Subcutaneous abdominal adipose tissue (tissue), 5 donors: ENCODE measurements around the gene PRPF4.
"Not testable (repeated sequence)": the region's sequence is repeated elsewhere in the genome, so short reads cannot be mapped to it uniquely, and the experiment has no call there.

ENCODE experiments used
- H3K27ac ChIP-seq: one replicate; pipeline ENCODE4 v1.7.0; 2013; ENCODE audit warnings: low read depth, mild to moderate bottlenecking, inconsistent platforms, low read length, moderate library complexity
- H3K27me3 ChIP-seq, 5 donors: one replicate each; pipeline ENCODE4 v1.7.0; 2013; ENCODE audit warnings: low read length in 5 of 5, inconsistent platforms in 1 of 5; ENCODE audit not compliant: control insufficient read depth in 5 of 5, insufficient read depth in 4 of 5
- H3K36me3 ChIP-seq, 5 donors: one replicate each; pipeline ENCODE4 v1.7.0; 2013; ENCODE audit warnings: low read length in 5 of 5; ENCODE audit not compliant: control insufficient read depth in 5 of 5, insufficient read depth in 5 of 5
- H3K4me1 ChIP-seq, 5 donors: one replicate each; pipeline ENCODE4 v1.7.0; 2013; ENCODE audit warnings: low read length in 5 of 5, mild to moderate bottlenecking in 3 of 5, moderate library complexity in 1 of 5; ENCODE audit not compliant: control insufficient read depth in 5 of 5, insufficient read depth in 5 of 5
- H3K4me3 ChIP-seq, 5 donors: one replicate each; pipeline ENCODE4 v1.7.0; 2013; ENCODE audit warnings: low read length in 5 of 5, low read depth in 1 of 5
- H3K9ac ChIP-seq, 5 donors: one replicate each; pipeline ENCODE4 v1.7.0; 2013; ENCODE audit warnings: low read length in 5 of 5, mild to moderate bottlenecking in 4 of 5, moderate library complexity in 3 of 5
- H3K9me3 ChIP-seq, 5 donors: one replicate each; pipeline ENCODE4 v1.7.0; 2013; ENCODE audit warnings: low read length in 5 of 5; ENCODE audit not compliant: control insufficient read depth in 5 of 5
- donor health status: healthy.
- donor health status: healthy.
- donor health status: healthy.
- donor health status: healthy.
- donor health status: healthy.

Gene PRPF4

DNA sequence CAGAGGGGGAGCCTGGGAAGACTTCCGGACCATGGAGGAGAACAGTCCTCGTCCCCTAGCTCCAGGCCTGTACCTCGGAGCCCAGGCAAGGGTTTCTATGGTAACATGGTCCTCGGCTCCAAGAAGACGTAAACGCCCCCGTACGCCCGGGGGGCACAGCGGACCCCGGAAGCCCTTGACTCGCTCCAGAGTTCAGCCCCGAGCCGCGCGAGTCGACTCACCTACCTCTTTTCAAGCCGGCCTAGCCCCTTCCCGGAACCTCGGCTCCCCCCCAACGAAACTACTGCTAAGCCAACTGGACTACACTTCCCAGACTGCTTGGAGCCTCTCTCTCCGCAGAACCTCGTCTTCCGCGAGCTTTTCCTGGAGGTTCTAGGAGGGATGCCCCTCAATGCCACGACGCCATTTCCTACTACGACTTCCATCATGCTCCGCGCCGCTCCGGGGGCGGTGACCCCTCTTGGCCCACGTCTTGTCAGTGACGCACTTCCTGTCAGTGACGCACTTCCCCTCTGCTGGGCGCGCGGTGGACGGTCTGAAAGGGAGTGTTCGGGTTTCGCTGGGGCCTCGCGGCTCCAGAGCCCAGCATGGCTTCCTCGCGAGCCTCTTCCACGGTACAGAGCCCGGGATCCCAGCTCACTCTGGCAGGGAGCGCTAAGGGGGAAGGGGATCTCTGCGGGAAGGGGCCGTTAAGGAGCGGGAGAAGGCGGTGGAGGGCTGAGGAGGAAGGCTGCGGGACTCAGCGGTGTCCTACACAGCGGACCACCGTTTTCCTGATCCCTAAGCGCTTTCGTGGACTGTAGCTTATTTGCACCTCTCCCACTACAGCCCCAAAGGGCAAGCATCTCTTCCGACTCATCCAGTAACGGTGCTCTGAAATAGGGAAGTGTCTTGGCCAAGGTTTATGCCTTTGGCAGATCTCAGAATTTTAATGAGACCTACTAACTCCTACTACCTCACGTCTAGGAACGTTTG is at the start of gene PRPF4, which contains the start of gene CDC26:
PRPF4 (plus strand) TSS at position 502 of the 975 bp plus-strand sequence; CDS start at position 588, 86 bp downstream.
CDC26 (minus strand) TSS at position 416 of the 975 bp plus-strand sequence. CDS start 3,065 bp downstream, outside the sequence.
- no peaks in the 10 kb centered on the region for H3K27me3 ChIP-seq
- peak within 1 kb of the TSS; percentile 87 to 99 (median 96) for H3K9ac ChIP-seq
- H3K4me3 ChIP-seq, result peak within 1 kb of the TSS; percentile 79 to 99 (median 91)
- no peaks in the 10 kb centered on the region for H3K9me3 ChIP-seq
- peaks cover 26 to 56% (median 43%) of the 10 kb centered on the region in 5 donors for H3K36me3 ChIP-seq
- H3K27ac ChIP-seq, result peak within 1 kb of the TSS; percentile 98
- H3K4me1 ChIP-seq, result peaks cover 4 to 22% (median 18%) of the 10 kb centered on the region in 5 donors

DNA sequence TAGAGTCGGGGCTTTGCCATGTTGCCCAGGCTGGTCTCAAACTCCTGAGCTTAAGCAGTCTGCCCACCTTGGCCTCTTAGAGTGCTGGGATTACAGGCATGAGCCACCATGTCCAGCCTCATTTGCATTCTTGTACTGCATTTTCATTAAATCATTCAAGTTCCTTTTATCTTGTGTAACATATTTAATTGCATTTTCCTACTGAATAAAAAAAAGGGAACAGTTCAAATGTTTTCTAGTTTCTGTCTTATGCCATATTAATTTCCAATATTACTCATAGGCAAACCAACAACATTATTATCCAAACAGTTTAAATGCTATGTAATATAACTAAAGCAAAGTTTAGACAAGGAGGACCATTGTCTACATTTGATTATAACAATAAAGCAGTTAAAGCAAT is 48.0 kb upstream of the PRPF4 start:
- H3K27me3 ChIP-seq, result no peaks in the 10 kb centered on the region
- peaks cover 2 to 13% (median 7%) of the 10 kb centered on the region in 5 donors for H3K4me1 ChIP-seq
- H3K27ac ChIP-seq, result no peak overlapping the region

GRCh38 chr9:113228130-113228665 is 47.3 kb upstream of the PRPF4 start:
- Histone ChIP-seq H3K4me1 (peaks cover 0 to 11% (median 6%) of the 10 kb centered on the region in 5 donors), H3K9me3 (no peaks in the 10 kb centered on the region), H3K27ac (no peak overlapping the region), H3K27me3 (no peaks in the 10 kb centered on the region), H3K36me3 (peaks cover 0 to 6% (median 2%) of the 10 kb centered on the region in 5 donors), H3K4me3 (no peak overlapping the region), H3K9ac (no peak overlapping the region)

More for the DNA sequence above, 48.0 kb upstream of the PRPF4 start:
- H3K9me3 ChIP-seq, result no peaks in the 10 kb centered on the region
- H3K4me3 ChIP-seq, result no peak overlapping the region
- peaks cover 0 to 6% (median 2%) of the 10 kb centered on the region in 5 donors for H3K36me3 ChIP-seq
- H3K9ac ChIP-seq, result no peak overlapping the region

- no peak overlapping the region for H3K9ac ChIP-seq
- H3K36me3 ChIP-seq, result no peaks in the 10 kb centered on the region
- H3K27me3 ChIP-seq, result no peaks in the 10 kb centered on the region
- H3K27ac ChIP-seq, result no peak overlapping the region
- no peak overlapping the region for H3K4me3 ChIP-seq
- H3K4me1 ChIP-seq, result peaks cover 0 to 22% (median 16%) of the 10 kb centered on the region in 5 donors
- H3K9me3 ChIP-seq, result no peaks in the 10 kb centered on the region
These were observed 43.8 kb upstream of the PRPF4 start for GRCh38 chr9:113231701-113232100.

DNA sequence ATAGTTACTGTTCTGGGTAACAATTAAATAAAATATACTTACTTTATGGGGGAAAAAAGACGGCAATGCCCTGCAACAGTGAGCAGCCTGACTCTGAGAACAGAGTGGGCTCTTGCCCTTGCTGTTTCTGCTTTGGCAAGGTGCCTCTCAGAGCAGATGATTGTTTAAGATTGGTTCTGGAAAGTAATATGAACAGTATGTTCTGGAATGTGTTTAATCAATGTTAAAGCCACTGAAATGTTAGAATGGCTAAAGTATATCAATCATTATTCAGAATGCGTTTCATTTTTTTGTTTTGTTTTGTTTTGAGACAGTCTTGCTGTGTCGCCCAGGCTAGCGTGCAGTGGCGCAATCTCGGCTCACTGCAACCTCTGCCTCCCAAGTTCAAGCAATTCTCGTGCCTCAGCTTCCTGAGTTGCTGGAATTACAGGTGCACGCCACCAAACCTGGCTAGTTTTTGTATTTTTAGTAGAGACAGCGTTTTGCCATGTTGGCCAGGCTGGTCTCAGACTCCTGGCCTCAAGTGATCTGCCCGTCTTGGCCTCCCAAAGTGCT is 39.7 kb upstream of the PRPF4 start:
- not testable (repeated sequence) for H3K27ac ChIP-seq, H3K36me3 ChIP-seq, H3K9ac ChIP-seq, H3K9me3 ChIP-seq, H3K27me3 ChIP-seq, H3K4me3 ChIP-seq
- H3K4me1 ChIP-seq, result peaks cover 0 to 34% (median 33%) of the 10 kb centered on the region in 5 donors

DNA sequence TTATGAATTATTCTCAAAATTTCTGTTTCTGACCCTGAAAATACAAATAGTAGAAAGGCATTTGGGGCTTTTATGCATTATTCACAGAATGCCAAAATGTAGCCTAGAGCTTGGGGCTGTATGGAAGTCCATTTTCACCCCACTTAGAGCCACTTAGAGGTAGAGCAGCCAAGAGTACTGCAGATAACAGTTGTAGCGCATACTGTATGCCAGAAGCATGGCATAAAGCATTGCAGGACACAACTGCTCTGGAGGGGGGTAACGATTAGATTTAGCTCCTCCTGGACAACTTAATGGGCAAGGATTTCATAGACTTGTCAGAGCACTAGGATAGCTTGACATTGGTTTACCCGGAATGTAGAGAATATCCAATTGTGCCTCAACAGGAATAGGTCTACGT is 38.4 kb upstream of the PRPF4 start:
- H3K36me3 ChIP-seq, result no peaks in the 10 kb centered on the region
- peaks cover 0 to 34% (median 33%) of the 10 kb centered on the region in 5 donors for H3K4me1 ChIP-seq
- H3K9ac ChIP-seq, result no peak overlapping the region
- no peak overlapping the region for H3K4me3 ChIP-seq
- H3K27ac ChIP-seq, result no peak overlapping the region
- H3K9me3 ChIP-seq, result no peaks in the 10 kb centered on the region
- no peaks in the 10 kb centered on the region for H3K27me3 ChIP-seq

GRCh38 chr9:113238202-113238858 is 37.1 kb upstream of the PRPF4 start:
- Histone ChIP-seq H3K4me3 (no peak overlapping the region), H3K36me3 (no peaks in the 10 kb centered on the region), H3K27me3 (no peaks in the 10 kb centered on the region), H3K4me1 (peaks cover 0 to 29% (median 26%) of the 10 kb centered on the region in 5 donors), H3K9ac (peak overlapping the region in 1 of 5 donors; percentile 7), H3K27ac (no peak overlapping the region), H3K9me3 (no peaks in the 10 kb centered on the region)

GRCh38 chr9:113238859-113239232 is 36.6 kb upstream of the PRPF4 start:
- Histone ChIP-seq H3K36me3 (no peaks in the 10 kb centered on the region), H3K9me3 (no peaks in the 10 kb centered on the region), H3K9ac (peak overlapping the region in 1 of 5 donors; percentile 7), H3K27me3 (no peaks in the 10 kb centered on the region), H3K4me3 (no peak overlapping the region), H3K27ac (no peak overlapping the region), H3K4me1 (peaks cover 0 to 28% (median 20%) of the 10 kb centered on the region in 5 donors)

GRCh38 chr9:113241161-113241560 is 34.3 kb upstream of the PRPF4 start:
- Histone ChIP-seq H3K4me1 (peaks cover 0 to 18% (median 10%) of the 10 kb centered on the region in 5 donors), H3K4me3 (no peak overlapping the region), H3K36me3 (no peaks in the 10 kb centered on the region), H3K27me3 (no peaks in the 10 kb centered on the region), H3K9me3 (no peaks in the 10 kb centered on the region), H3K9ac (no peak overlapping the region), H3K27ac (no peak overlapping the region)
